ENCODE data around the gene TMEM132C.

TMEM132C gene

GRCh38 chr12:128649902-128650301 lies 382.9 kb downstream of the TMEM132C start:
- Histone ChIP-seq H3K4me3 (ENCODE audit: low read depth, low read length) (no peak overlapping the region), H3K27ac (no peak overlapping the region), H3K27me3 (replicated peaks) (no peaks in the 10 kb centered on the region), H3K36me3 (replicated peaks) (no peaks in the 10 kb centered on the region)
- no peak for TF ChIP-seq CTCF (IDR thresholded peaks at IDR 0.05; ENCODE audit: low read depth, low read length, missing control alignments)
- in situ Hi-C loops (cut with HindIII; ENCODE audit: low pct_ligation_motif_present, low sequenced_read_pairs): no loop called here
- DNase-seq: no peak

- TF ChIP-seq CTCF (IDR thresholded peaks at IDR 0.05; ENCODE audit: low read depth, low read length, missing control alignments): no peak
- no peaks in the 10 kb centered on the region for H3K27me3 ChIP-seq (replicated peaks)
- DNase-seq: no peak
- no peaks in the 10 kb centered on the region for H3K36me3 ChIP-seq (replicated peaks)
- no peak overlapping the region for H3K4me3 ChIP-seq (ENCODE audit: low read depth, low read length)
- H3K27ac ChIP-seq: no peak overlapping the region
- in situ Hi-C loops (cut with HindIII; ENCODE audit: low pct_ligation_motif_present, low sequenced_read_pairs): no loop called here
These were observed 385.3 kb downstream of the TMEM132C start for GRCh38 chr12:128652136-128652751.

GRCh38 chr12:128654468-128654867 lies 387.5 kb downstream of the TMEM132C start:
- H3K27ac ChIP-seq: no peak overlapping the region

GRCh38 chr12:128657378-128657777 lies 390.4 kb downstream of the TMEM132C start:
- TF ChIP-seq CTCF (IDR thresholded peaks at IDR 0.05; ENCODE audit: low read depth, low read length, missing control alignments): no peak
- H3K27me3 ChIP-seq (replicated peaks): no peaks in the 10 kb centered on the region
- in situ Hi-C loops (cut with HindIII; ENCODE audit: low pct_ligation_motif_present, low sequenced_read_pairs): no loop called here
- no peak overlapping the region for H3K27ac ChIP-seq
- H3K4me3 ChIP-seq (ENCODE audit: low read depth, low read length): no peak overlapping the region
- H3K36me3 ChIP-seq (replicated peaks): no peaks in the 10 kb centered on the region
- DNase-seq: no peak

More at GRCh38 chr12:128654468-128654867, 387.5 kb downstream of the TMEM132C start:
- no peak for DNase-seq
- in situ Hi-C loops (cut with HindIII; ENCODE audit: low pct_ligation_motif_present, low sequenced_read_pairs): no loop called here
- Histone ChIP-seq H3K4me3 (ENCODE audit: low read depth, low read length) (no peak overlapping the region), H3K27me3 (replicated peaks) (no peaks in the 10 kb centered on the region), H3K36me3 (replicated peaks) (no peaks in the 10 kb centered on the region)
- no peak for TF ChIP-seq CTCF (IDR thresholded peaks at IDR 0.05; ENCODE audit: low read depth, low read length, missing control alignments)

- Histone ChIP-seq H3K27ac (no peak overlapping the region), H3K4me3 (ENCODE audit: low read depth, low read length) (no peak overlapping the region), H3K27me3 (replicated peaks) (no peaks in the 10 kb centered on the region), H3K36me3 (replicated peaks) (no peaks in the 10 kb centered on the region)
- DNase-seq: no peak
- in situ Hi-C loops (cut with HindIII; ENCODE audit: low pct_ligation_motif_present, low sequenced_read_pairs): no loop called here
- no peak for TF ChIP-seq CTCF (IDR thresholded peaks at IDR 0.05; ENCODE audit: low read depth, low read length, missing control alignments)
These were observed 393.7 kb downstream of the TMEM132C start for GRCh38 chr12:128660532-128661225.

Data from brain microvascular endothelial cell (primary cell).